ENCODE data around the gene EIF2S2. TPM values are rescaled to one million over a fixed set of nuclear protein-coding genes. Genes with fewer than 3 reads are reported as not detected.

EIF2S2 gene
- total RNA-seq, 2 donors from 2014 or later, result 18.8 to 20.6 TPM

DNA sequence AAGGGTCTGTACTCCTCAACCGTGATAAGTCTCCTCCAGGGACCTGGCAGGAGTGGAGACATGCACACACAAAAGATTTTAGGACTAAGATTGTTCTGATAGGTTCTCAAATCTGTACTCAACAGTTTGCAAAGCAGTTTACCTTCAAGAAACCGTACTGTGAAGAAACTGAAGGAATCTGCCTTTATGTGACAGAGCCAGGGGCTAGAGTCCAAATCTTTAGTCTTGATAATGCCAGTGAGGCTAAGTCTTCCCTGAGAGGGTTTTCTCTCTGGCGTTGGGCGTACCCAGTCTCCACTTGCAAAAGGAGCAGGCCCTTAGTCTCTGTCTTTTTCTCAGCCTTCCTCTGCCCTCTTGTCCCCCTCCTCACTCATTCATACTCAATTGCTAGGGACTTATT is 70.8 kb downstream of the EIF2S2 start:
- ATAC-seq (no peak), DNase-seq (no peak)
- no peaks in the 10 kb centered on the region for H3K9me3 ChIP-seq (ENCODE audit: control insufficient read depth, low read length, poor library complexity, severe bottlenecking)
- Mint-ChIP-seq H3K4me3 (no peak overlapping the region), H3K4me1 (peaks cover 73% of the 10 kb centered on the region), H3K27me3 (no peaks in the 10 kb centered on the region), H3K36me3 (ENCODE audit: low read depth) (peaks cover 4% of the 10 kb centered on the region), H3K27ac (peak overlapping the region; percentile 80)

DNA sequence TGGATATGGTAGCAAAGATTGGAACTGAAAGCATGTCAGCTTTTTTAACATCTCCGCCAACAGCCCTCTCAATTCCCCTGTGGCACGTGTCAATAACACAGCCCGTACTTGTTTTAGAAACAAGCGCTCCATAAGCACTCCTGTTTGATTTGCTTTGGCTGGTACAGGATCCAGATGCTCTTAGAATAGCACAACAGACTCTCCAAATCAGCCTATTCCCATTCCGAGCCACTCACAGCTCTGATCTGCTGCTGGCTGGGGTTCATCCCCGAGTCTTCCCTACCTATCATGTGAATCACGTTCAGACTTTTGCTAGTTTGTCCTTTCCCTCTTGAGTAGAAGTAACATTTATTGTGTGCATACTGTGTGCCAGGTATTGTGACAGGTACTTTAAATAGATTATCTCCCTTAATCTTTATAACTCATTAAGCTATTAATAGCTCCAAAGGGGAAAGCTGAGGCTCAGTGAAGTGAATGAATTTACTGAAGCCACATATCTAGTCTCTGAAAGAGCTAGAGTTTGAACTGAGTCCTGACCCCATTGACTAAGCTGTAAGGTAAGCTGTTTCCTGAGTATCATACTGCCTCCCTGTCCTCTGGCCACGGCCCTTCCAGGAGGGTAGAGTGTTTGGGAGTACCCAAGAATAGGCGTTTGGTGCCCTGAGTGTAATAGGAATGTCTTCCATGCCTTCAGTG is 71.6 kb downstream of the EIF2S2 start:
- H3K9me3 ChIP-seq (ENCODE audit: control insufficient read depth, low read length, poor library complexity, severe bottlenecking), result no peaks in the 10 kb centered on the region
- no peak overlapping the region for H3K4me3 Mint-ChIP-seq
- no peak for ATAC-seq

More for the DNA sequence above, 71.6 kb downstream of the EIF2S2 start:
- Mint-ChIP-seq H3K4me1 (peaks cover 72% of the 10 kb centered on the region), H3K36me3 (ENCODE audit: low read depth) (peaks cover 6% of the 10 kb centered on the region), H3K27me3 (no peaks in the 10 kb centered on the region), H3K27ac (peak overlapping the region; percentile 6)
- DNase-seq, result no peak

Other genes starting within 250 kb of the EIF2S2 start
- gene RALY, start 118.3 kb downstream of the EIF2S2 start, total RNA-seq, result 100 to 1,000 TPM; 120 to 137 TPM
- gene ASIP, start 129.2 kb upstream of the EIF2S2 start, total RNA-seq, result not detected
- gene AHCY, start 191.1 kb upstream of the EIF2S2 start, total RNA-seq, result 10 to 100 TPM; 15.9 to 16.6 TPM